ENCODE data around the gene BORCS5. TPM values are rescaled to one million over a fixed set of nuclear protein-coding genes. Genes with fewer than 3 reads are reported as not detected.

Gene BORCS5
- total RNA-seq, 1 donor from 2014 or later = 10.1 TPM

DNA sequence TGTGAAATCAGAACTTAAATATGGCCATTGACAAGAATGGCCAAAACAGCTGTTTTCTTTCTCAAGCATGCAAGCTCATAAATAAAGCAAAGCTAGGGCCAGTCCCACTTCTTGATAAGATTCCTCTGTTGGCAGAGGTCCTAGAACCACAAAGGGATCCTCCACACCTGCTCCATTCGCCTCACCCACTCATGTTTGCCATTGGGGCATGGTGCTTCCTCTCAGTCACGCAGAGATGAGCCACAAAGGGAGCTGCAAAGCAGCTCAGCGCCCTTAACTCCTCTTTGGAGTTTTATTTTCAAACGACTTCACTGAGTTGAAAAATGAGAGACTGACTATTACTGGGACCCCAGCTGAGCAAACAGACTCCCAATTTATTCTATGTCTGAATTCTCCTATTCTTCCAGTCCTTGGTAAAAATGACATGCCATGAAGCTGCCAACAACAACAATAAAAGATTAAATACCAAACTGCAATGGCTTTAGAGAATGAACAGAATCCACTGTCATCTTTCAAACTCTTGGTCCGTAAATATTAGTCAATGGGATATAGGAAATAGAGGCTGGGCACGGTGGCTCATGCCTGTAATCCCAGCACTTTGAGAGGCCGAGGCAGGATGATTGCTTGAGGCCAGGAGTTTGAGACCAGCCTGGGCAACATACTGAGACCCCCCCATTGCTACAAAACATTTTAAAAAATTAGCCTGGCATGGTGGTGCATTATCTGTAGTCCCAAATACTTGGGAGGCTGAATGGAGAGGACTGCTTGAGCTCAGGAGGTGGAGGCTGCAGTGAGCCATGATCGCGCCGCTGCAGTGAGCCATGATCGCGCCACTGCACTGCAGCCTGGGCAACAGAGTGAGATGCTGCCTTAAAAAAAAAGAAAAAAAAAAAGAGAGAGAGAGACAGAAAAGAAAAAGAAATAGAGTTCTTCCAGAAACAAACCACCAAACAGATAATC, 23.2 kb upstream of the BORCS5 start:
- peaks cover 6% of the 10 kb centered on the region for H3K36me3 ChIP-seq
- no peaks in the 10 kb centered on the region for H3K9me3 ChIP-seq
- peak in 1 of 2 donors; percentile 26 for ATAC-seq
- intact Hi-C loops (cut with DNase I) = no loop called here
- H3K4me1 ChIP-seq = peaks cover 24% of the 10 kb centered on the region
- no peak for DNase-seq
- TF ChIP-seq, protein P1, sequence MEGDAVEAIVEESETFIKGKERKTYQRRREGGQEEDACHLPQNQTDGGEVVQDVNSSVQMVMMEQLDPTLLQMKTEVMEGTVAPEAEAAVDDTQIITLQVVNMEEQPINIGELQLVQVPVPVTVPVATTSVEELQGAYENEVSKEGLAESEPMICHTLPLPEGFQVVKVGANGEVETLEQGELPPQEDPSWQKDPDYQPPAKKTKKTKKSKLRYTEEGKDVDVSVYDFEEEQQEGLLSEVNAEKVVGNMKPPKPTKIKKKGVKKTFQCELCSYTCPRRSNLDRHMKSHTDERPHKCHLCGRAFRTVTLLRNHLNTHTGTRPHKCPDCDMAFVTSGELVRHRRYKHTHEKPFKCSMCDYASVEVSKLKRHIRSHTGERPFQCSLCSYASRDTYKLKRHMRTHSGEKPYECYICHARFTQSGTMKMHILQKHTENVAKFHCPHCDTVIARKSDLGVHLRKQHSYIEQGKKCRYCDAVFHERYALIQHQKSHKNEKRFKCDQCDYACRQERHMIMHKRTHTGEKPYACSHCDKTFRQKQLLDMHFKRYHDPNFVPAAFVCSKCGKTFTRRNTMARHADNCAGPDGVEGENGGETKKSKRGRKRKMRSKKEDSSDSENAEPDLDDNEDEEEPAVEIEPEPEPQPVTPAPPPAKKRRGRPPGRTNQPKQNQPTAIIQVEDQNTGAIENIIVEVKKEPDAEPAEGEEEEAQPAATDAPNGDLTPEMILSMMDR (IDR thresholded peaks at IDR 0.05) = no peak
- H3K27ac ChIP-seq = no peak overlapping the region
- no peak overlapping the region for H3K4me3 ChIP-seq
- H3K27me3 ChIP-seq (ENCODE audit: low read depth) = no peaks in the 10 kb centered on the region

DNA sequence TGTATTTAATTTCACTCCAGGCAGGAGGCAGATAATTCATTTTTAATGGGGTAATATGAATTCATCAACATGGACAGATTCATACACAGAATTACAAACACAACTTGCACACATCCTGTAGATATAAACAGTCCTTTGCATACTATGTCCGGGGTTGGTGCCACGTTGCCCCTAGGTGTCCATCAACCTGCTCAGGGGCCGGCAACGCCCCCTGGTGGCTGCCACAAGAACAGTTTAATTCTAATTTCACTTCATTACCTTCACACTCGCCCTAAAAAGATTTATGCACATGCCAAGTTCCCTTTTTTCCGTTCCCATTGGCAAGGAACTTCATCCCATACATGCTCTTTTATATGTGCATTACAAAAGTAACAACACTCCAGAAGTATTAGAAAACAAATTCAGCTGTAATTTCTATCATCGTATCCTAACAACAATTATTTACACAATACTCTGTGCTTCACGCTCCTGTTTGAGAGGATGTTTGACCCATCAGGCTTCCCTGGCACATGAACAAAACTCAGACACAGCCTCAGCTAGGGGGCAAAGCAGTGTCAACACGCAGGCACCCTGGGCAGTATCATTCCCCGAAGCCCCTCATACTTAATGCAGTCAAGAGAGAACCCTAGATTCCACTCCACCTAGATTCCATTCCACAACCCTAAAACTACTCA, 22.4 kb upstream of the BORCS5 start:
- peaks cover 6% of the 10 kb centered on the region for H3K36me3 ChIP-seq
- H3K27me3 ChIP-seq (ENCODE audit: low read depth) = no peaks in the 10 kb centered on the region
- H3K27ac ChIP-seq = no peak overlapping the region
- intact Hi-C loops (cut with DNase I) = no loop called here
- peaks cover 24% of the 10 kb centered on the region for H3K4me1 ChIP-seq
- TF ChIP-seq, protein P1 (IDR thresholded peaks at IDR 0.05) = peak; percentile 85
- DNase-seq (peak; percentile 68), ATAC-seq (peak; percentile 68 to 75)
- H3K4me3 ChIP-seq = no peak overlapping the region
- no peaks in the 10 kb centered on the region for H3K9me3 ChIP-seq

DNA sequence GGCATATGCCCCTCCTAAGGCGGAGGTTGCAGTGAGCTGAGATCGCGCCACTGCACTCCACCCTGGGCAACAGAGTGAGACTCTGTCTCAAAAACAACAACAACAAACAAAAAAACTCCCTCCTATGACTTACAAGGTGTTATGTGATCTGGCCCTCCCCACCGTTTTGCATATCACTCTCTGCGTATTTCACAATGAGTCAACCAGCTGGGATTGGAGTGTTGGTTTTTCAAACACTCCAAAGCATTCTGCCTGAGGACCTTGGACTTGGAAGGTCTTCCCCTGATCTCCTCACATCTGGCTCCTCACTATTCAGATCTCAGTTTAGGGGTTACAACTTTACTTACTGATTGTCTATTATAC, 20.8 kb upstream of the BORCS5 start:
- DNase-seq (no peak), ATAC-seq (peak; percentile 67 to 87)
- Histone ChIP-seq H3K4me3 (no peak overlapping the region), H3K4me1 (peaks cover 24% of the 10 kb centered on the region), H3K9me3 (no peaks in the 10 kb centered on the region), H3K27me3 (ENCODE audit: low read depth) (no peaks in the 10 kb centered on the region), H3K36me3 (no peaks in the 10 kb centered on the region), H3K27ac (no peak overlapping the region)
- TF ChIP-seq, protein P1 (IDR thresholded peaks at IDR 0.05) = no peak
- intact Hi-C loops (cut with DNase I) = no loop called here

DNA sequence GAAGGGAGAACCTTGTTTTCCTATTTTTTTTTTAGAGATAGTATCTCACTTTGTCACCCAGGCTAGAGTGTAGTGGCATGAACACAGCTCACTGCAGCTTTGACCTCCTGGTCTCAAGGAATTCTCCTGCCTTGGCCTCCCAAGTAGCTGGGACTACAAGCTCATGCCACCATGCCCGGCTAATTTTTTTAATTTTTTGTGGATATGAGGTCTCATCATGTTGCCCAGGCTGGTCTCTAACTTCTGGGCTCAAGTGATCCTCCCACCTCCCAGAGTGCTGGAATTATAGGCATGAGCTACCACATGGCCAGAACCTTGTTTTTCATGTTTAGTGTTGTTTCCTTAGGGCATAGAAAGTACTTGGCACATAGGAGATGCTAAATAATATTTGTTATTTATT, 20.4 kb upstream of the BORCS5 start:
- Histone ChIP-seq H3K4me3 (no peak overlapping the region), H3K27ac (no peak overlapping the region), H3K27me3 (ENCODE audit: low read depth) (no peaks in the 10 kb centered on the region), H3K9me3 (no peaks in the 10 kb centered on the region), H3K36me3 (peaks cover 3% of the 10 kb centered on the region), H3K4me1 (peaks cover 21% of the 10 kb centered on the region)
- TF ChIP-seq, protein P1 (IDR thresholded peaks at IDR 0.05) = no peak
- DNase-seq = no peak
- intact Hi-C loops (cut with DNase I) = no loop called here
- no peak for ATAC-seq

DNA sequence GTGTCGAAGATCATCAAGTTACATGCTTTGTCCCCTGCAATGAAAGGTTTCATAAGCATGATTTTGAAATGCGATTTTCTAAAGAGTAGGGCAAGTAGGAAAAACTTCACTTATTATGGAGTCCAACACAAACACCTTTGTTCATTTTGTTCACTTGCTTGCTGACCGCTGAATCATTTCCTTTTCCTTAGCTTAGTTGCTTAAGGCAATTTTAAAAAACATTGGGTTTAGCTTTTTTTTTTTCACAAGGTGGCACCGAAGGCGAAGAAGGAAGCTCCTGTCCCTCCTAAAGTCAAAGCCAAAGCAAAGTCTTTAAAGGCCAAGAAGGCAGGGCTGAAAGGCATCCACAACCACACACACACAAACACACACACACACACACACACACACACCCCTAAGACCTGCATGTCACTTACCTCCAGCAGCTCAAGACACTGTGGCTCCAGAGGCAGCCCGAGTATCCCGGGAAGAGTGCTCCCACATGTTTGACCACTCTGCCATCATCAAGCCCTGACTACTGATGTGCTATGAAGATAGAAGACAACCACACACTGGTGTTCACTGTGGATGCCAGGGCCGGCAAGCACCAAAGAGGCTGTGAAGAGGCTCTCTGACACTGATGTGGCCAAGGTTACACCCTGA, 18.2 kb upstream of the BORCS5 start:
- Histone ChIP-seq H3K9me3 (no peaks in the 10 kb centered on the region), H3K36me3 (peaks cover 21% of the 10 kb centered on the region), H3K4me1 (peaks cover 11% of the 10 kb centered on the region), H3K27ac (no peak overlapping the region), H3K4me3 (no peak overlapping the region), H3K27me3 (ENCODE audit: low read depth) (no peaks in the 10 kb centered on the region)
- TF ChIP-seq, protein P1 (IDR thresholded peaks at IDR 0.05) = no peak
- intact Hi-C loops (cut with DNase I) = no loop called here
- DNase-seq (no peak), ATAC-seq (no peak)

Data from lower lobe of right lung (tissue), 2 donors.